HepG2 (cell line): ENCODE results near the gene EPC1. TPM values are rescaled to one million over a fixed set of nuclear protein-coding genes. Genes with fewer than 3 reads are reported as not detected.
A peak's percentile ranks its signal among the peaks of the same experiment; 100 is the strongest.

Source experiments
- ATAC-seq: fragments of 200-7000 bp; cut with Tn5 transposase; 3 replicates; pipeline ENCODE4 v1.9.1; 2020; ENCODE audit warnings: mild to moderate bottlenecking, moderate library complexity
- BruUV-seq: library from RNA; stranded (reverse); fragments of 400-500 nt; replicated peaks from 2 replicates; lab custom pipeline; 2021; lab: Mats Ljungman, UMichigan
- CTCF ChIA-PET: fragments of 300-600 bp; formaldehyde crosslinking; extraction: SDS; loops from one replicate; lab custom pipeline; 2021; ENCODE audit warnings: low total read pairs, inconsistent platforms, low intra/inter-chr PET ratio; lab: Yijun Ruan, JAX
- POLR2A ChIA-PET: fragments of 350-600 bp; sonication (Branson Sonifier 250); formaldehyde crosslinking; loops from one replicate; lab custom pipeline; 2020; ENCODE audit warnings: antibody characterized with exemption, inconsistent platforms; lab: Yijun Ruan, JAX
- DNase-seq: peaks from one replicate; pipeline ENCODE4 v3.0.0-alpha.2; 2015; ENCODE audit warnings: low spot score
- FAIRE-seq: peaks from 3 replicates; lab custom pipeline; 2011; peaks lifted over from hg19 to GRCh38; lab: Jason Lieb, UNC
- H2AFZ ChIP-seq: one replicate; pipeline ENCODE4 v1.6.1; 2011; ENCODE audit warnings: low read length, inconsistent platforms
- H3K27ac ChIP-seq: fragments of 300-600 bp; 3 replicates; pipeline ENCODE4 v1.8.0; 2011; ENCODE audit warnings: mixed run types, mild to moderate bottlenecking, mixed read lengths, low read length, inconsistent platforms; ENCODE audit not compliant: insufficient read depth; ENCODE audit errors: extremely low read length
- H3K27me3 ChIP-seq, 2 experiments: fragments of 200-600 bp in 1 of 2; 2 replicates in 1 of 2; 3 replicates in 1 of 2; pipeline versions ENCODE4 v1.6.0 to v1.8.0; 2011; ENCODE audit warnings: low read length in 2 of 2, mild to moderate bottlenecking in 2 of 2, moderate library complexity in 2 of 2, inconsistent platforms in 1 of 2; ENCODE audit not compliant: insufficient read depth in 2 of 2, control insufficient read depth in 1 of 2
- H3K36me3 ChIP-seq, 2 experiments: fragments of 200-600 bp in 1 of 2; replicated peaks in 1 of 2; 2 replicates in 1 of 2; 3 replicates in 1 of 2; pipeline versions ENCODE4 v1.5.1 to v1.8.0; 2011; ENCODE audit warnings: low read length in 2 of 2, inconsistent platforms in 1 of 2; ENCODE audit not compliant: insufficient read depth in 2 of 2, control insufficient read depth in 1 of 2
- H3K4me1 ChIP-seq: 2 replicates; pipeline ENCODE4 v1.5.1; 2012; ENCODE audit warnings: low read length, inconsistent platforms; ENCODE audit not compliant: insufficient read depth
- H3K4me2 ChIP-seq: 2 replicates; pipeline ENCODE4 v1.6.0; 2011; ENCODE audit warnings: low read depth, low read length, inconsistent platforms
- H3K4me3 ChIP-seq, 3 experiments: fragments of 200-600 bp in 1 of 3; sonication (generic), shearing (Covaris generic) in 1 of 3; replicated peaks in 1 of 3; 2 replicates each; pipeline ENCODE4 v1.5.1; 2011 to 2016; ENCODE audit warnings: low read length in 3 of 3, inconsistent platforms in 2 of 3, low read depth in 2 of 3, mild to moderate bottlenecking in 2 of 3, control low read depth in 1 of 3, mixed read lengths in 1 of 3; ENCODE audit not compliant: insufficient read depth in 1 of 3
- H3K79me2 ChIP-seq: one replicate; pipeline ENCODE4 v1.6.1; 2011; ENCODE audit warnings: low read length, inconsistent platforms; ENCODE audit not compliant: insufficient read depth
- H3K9ac ChIP-seq: 2 replicates; pipeline ENCODE4 v1.6.0; 2011; ENCODE audit warnings: mild to moderate bottlenecking, low read depth, low read length, inconsistent platforms; ENCODE audit not compliant: insufficient read depth
- H3K9me3 ChIP-seq: 2 replicates; pipeline ENCODE4 v1.5.1; 2012; ENCODE audit warnings: mild to moderate bottlenecking, low read length
- H4K20me1 ChIP-seq: 2 replicates; pipeline ENCODE4 v1.6.0; 2011; ENCODE audit warnings: inconsistent platforms, mild to moderate bottlenecking, low read length, moderate library complexity; ENCODE audit not compliant: insufficient read depth
- YEATS4 ChIP-seq: sonication (generic); formaldehyde crosslinking; IDR thresholded peaks from 2 replicates; pipeline ENCODE4 v1.4.0; 2020; ENCODE audit warnings: missing genetic modification reagents, borderline replicate concordance
- ZNF792 ChIP-seq: IDR thresholded peaks from 2 replicates; pipeline ENCODE4 v1.6.1; 2016
- WGBS: methylation state at CpG from one replicate; pipeline ENCODE4 v1.1.6; 2017; ENCODE audit warnings: low lambda C conversion rate; 5-methylcytosine and 5-hydroxymethylcytosine counted together
- in situ Hi-C: cut with HindIII; loops from 2 replicates; pipeline ENCODE4 v1.10.0; 2017; ENCODE audit warnings: low pct_unique_long_range_greater_than_20kb; ENCODE audit not compliant: extremely low pct_ligation_motif_present
- intact Hi-C: fragments of 100-400 bp; cut with micrococcal nuclease; formaldehyde crosslinking; loops from one replicate; pipeline ENCODE4 v1.10.0; 2022; ENCODE audit not compliant: unreplicated experiment
- polyA plus RNA-seq, 8 experiments: library from polyadenylated mRNA; depleted of rRNA in 3 of 8; stranded (reverse) in 7 of 8; unstranded in 1 of 8; fragments of >200 nt; fragmentation: Illumina TruSeq in 4 of 8; extraction: Trizol in 4 of 8; gene quantifications; 2 replicates each; pipeline versions ENCODE4 v1.2.1 to v1.2.3, GENCODE V29; 2011 to 2016; ENCODE audit warnings: low read depth in 4 of 8, missing spikeins in 1 of 8, mixed read lengths in 1 of 8; ENCODE audit not compliant: insufficient read depth in 1 of 8
- total RNA-seq, 5 experiments: library from RNA; depleted of rRNA; stranded (reverse); fragments of >200 nt; fragmentation: Illumina TruSeq; extraction: Trizol; gene quantifications; 2 replicates each; pipeline ENCODE4 v1.2.3, GENCODE V29; 2016; ENCODE audit warnings: low read depth in 1 of 5
- TF ChIP-seq, protein P1 (sequence below): sonication (generic); formaldehyde crosslinking; IDR thresholded peaks from 2 replicates; pipeline ENCODE4 v1.4.0; 2020; ENCODE audit warnings: missing genetic modification reagents
- TF ChIP-seq, protein P2 (sequence below): sonication (generic); formaldehyde crosslinking; IDR thresholded peaks from 2 replicates; pipeline ENCODE4 v1.8.0; 2022; ENCODE audit warnings: missing genetic modification reagents, low read depth, mild to moderate bottlenecking, borderline replicate concordance

Gene EPC1
- total and polyA plus RNA-seq, 2 of the 13 experiments (the other 11 are each of a cell fraction or from before 2014, with no cell fraction given): 28.7 to 44.2 TPM

DNA sequence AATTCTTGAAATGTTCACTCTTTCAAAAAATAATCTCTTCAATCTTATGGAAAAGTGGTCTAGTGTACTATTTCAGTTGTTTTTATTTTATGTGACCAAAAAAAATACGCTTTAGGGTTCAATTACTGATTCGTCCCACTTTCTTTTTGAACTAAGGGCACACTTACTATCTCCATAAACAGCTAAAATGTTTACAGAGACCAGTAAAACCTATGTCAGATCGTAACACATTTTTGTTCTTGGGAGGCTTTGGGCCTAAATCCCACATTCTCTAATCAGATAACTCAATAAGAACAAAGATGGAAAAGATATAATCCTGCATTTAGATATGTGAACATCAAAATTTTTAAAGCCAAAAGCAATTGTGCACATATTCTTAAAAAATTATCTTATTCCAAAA is 29.8 kb upstream of the EPC1 start:
- H4K20me1 ChIP-seq: peaks cover 14% of the 10 kb centered on the region
- H3K79me2 ChIP-seq: peaks cover 66% of the 10 kb centered on the region
- H2AFZ ChIP-seq: no peak overlapping the region
- FAIRE-seq: no peak
- ChIA-PET POLR2A (no interaction called here), CTCF (no interaction called here)
- under 1% methylated on average over 3 of the region's 3 CpGs for WGBS
- peak overlapping the region; percentile 79 for H3K27ac ChIP-seq
- intact Hi-C loops: loop anchor here (5.0 kb wide), 1 partner anchor 71 kb away; the partner anchor contains the start of gene CCDC7
- peak overlapping the region; percentile 64 to 94 (median 76); a peak in 5 of 6 replicates for H3K4me3 ChIP-seq
- H3K9ac ChIP-seq: peak overlapping the region; percentile 69
- in situ Hi-C loops: no loop called here
- no TSS peak for BruUV-seq
- no peaks in the 10 kb centered on the region for H3K36me3 ChIP-seq
- H3K9me3 ChIP-seq: no peaks in the 10 kb centered on the region
- H3K27me3 ChIP-seq: no peaks in the 10 kb centered on the region; a peak in 1 of 5 replicates
- TF ChIP-seq ZNF792 (CRISPR knock-in tag) (peak; percentile 91; the same call in 1 of the 2 replicates), YEATS4 (CRISPR knock-in tag) (0 out of 2 replicates have a peak, but pooled peaks have one; percentile 34)
- TF ChIP-seq, protein P1, sequence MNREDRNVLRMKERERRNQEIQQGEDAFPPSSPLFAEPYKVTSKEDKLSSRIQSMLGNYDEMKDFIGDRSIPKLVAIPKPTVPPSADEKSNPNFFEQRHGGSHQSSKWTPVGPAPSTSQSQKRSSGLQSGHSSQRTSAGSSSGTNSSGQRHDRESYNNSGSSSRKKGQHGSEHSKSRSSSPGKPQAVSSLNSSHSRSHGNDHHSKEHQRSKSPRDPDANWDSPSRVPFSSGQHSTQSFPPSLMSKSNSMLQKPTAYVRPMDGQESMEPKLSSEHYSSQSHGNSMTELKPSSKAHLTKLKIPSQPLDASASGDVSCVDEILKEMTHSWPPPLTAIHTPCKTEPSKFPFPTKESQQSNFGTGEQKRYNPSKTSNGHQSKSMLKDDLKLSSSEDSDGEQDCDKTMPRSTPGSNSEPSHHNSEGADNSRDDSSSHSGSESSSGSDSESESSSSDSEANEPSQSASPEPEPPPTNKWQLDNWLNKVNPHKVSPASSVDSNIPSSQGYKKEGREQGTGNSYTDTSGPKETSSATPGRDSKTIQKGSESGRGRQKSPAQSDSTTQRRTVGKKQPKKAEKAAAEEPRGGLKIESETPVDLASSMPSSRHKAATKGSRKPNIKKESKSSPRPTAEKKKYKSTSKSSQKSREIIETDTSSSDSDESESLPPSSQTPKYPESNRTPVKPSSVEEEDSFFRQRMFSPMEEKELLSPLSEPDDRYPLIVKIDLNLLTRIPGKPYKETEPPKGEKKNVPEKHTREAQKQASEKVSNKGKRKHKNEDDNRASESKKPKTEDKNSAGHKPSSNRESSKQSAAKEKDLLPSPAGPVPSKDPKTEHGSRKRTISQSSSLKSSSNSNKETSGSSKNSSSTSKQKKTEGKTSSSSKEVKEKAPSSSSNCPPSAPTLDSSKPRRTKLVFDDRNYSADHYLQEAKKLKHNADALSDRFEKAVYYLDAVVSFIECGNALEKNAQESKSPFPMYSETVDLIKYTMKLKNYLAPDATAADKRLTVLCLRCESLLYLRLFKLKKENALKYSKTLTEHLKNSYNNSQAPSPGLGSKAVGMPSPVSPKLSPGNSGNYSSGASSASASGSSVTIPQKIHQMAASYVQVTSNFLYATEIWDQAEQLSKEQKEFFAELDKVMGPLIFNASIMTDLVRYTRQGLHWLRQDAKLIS: no peak
- TF ChIP-seq, protein P2, sequence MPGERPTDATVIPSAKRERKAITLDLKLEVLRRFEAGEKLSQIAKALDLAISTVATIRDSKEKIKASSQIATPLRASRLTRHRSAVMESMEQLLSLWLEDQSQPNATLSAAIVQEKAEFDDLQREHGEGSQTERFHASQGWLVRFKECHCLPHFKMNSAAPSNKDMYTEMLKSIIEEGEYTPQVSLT (CRISPR knock-in tag): no peak
- TF ChIP-seq, all 625 proteins: peak for 2
- H3K4me2 ChIP-seq: peak overlapping the region; percentile 73
- ATAC-seq: no peak
- peaks cover 50% of the 10 kb centered on the region for H3K4me1 ChIP-seq
- DNase-seq: no peak
